HuH-7.5 (cell line): ENCODE results near the gene ZNF507.
"Not testable (repeated sequence)": the region's sequence is repeated elsewhere in the genome, so short reads cannot be mapped to it uniquely, and the experiment has no call there.

Source experiments
- DNase-seq: peaks from one replicate; pipeline ENCODE4 v3.0.0; 2011; ENCODE audit warnings: low spot score

Gene ZNF507

DNA sequence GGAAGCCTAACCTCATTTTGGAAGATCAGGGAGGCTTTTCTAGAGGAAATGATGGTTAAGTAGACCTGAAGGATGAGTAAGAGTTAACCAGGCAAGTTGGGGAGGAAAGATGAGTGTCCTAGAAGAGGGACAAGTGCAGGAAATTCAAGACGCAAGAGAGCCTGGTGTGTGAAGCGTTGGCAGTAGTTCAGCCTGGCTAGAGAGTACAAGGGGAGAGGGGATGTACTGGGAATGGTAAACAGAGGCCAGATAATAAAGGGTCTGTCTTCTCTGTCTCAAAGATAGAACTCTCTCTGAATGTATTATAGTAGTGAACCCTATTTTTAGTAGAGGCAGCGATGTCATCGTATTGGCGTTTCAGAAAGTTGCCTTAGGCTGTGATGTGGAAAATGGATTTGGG, 69.8 kb downstream of the ZNF507 start:
- DNase-seq = no peak

DNA sequence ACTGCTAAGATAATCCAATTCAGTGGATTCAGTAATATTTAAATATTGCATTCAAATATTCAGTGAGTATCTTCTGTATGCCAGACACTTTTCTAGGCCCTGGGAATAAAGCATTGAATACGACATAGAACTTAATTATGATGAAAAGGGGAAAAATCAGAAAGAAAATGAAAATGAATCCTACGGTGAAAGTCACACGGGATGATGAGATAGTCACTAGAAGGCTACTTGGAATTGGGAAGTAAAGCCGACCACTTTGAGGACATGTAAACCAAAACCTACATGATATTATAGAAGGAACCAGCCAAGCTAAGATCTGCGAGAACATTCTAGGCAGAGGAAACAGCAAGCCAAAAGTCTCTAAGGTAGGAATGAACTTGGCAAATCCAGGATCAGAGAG, 70.3 kb downstream of the ZNF507 start:
- DNase-seq = no peak

DNA sequence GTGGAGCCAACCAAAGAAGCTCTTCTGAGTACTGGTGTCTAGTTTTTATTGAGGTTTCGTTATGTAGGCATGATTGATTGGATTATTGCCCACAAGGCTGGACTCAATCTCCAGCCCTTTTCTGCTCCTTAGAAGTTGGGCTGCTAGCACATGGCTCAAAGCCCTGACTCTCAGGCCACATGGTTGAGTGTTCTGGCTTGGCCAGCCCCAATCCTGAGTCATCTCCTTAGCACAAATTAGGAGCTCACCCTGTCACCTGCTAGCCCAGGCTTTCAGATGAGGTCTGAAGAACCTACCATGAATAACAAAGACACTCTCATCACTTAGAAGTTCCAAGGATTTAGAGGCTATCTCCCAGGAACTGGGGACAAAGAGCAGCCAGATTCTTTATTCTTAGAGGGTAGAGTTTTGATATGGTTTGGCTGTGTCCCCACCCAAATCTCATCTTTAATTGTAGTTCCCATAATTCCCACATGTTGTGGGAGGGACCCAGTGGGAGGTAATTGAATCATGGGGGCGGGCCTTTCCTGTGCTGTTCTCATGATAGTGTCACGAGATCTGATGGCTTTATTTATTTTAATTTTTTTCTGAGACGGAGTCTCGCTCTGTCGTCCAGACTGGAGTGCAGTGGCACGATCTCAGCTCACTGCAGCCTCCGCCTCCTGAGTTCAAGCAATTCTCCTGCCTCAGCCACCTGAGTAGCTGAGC, 71.5 kb downstream of the ZNF507 start:
- DNase-seq = no peak

DNA sequence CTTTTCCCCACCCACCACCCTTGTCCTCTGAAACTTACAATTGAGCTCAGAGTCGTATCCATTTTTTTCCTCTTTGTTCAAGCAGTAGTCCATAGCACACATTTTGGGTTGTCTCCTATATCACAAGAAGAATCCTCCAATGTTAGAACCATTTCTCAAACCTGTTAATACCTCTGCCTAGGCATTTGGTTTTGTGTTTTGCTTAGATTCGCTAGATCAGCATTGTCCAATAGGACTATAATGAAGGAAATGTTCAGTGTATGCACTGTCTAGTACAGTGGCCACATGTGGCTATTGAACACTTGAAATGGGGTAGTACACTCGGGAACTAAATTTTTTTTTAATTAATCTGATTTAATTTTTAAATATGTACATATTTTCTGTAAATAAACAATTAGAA, 72.7 kb downstream of the ZNF507 start:
- DNase-seq = no peak

DNA sequence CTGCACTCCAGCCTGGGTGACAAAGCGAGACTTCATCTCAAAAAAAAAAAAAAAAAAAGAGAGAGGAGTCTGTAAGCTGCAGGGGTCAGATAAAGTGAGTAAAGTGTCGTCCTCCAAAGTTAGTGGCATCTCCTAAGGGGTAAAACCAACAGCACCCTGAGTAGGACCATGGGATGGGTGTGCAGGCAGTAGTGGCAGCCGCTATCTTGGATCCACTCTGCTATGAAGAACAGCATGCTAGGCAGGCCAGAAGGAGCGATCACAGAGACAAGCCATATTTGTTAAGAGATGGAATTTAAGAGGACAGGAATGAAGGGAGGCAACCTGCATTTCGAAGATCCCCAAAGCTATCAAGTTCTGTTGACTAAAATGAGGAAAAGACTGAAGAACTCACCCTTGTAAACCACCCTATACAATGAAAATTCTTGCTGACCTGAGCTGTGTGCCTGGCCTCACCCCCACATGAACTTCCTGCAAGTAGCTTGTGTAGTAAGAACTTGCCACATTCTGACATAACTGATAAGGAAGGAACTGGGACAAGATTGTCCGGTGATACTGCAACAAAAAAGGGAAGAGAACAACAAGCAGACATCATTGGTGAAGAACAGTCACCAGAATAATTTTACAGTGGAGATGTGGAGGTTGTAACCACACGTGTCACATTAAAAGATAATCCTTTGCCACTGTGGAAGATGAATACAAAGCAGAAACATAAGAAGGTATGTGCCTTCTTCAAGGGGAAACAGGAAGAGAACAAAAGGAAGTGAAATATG, 76.4 kb downstream of the ZNF507 start:
- no peak for DNase-seq

DNA sequence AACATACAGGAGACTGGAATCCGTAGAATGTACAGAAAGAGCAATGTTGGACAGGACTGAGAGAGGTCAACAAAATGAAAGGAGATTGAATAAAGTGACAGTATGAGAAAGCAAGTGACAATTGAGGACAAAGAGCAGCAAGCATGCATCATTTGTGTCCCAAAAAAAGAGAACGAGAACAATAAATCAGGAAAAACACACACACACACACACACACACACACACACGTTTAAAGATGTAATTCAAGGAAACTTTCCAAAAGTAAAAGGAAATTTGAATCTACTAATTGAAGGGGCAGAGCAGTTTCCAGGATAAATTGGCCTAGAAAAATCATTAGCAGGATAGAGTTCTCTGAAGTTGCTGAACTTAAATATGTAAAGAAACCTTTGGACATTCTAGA, 77.0 kb downstream of the ZNF507 start:
- DNase-seq = no peak

DNA sequence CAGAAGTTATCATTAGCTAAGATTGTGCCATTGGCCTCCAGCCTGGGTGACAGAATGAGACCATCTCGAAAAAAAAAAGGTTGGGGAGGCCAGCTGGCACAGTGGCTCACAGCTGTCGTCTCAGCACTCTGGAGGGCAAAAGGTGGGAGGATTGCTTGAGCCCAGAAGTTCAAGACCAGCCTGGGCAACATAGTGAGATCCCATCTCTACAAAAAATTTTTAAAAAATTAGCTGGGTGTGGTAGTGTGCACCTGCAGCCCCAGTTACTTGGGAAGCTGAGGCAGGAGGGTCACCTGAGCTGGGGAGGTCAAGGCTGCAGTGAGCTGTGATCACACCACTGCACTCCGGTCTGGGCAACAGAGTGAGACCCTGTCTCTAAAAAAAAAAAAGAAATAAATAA, 78.5 kb downstream of the ZNF507 start:
- DNase-seq = not testable (repeated sequence)

DNA sequence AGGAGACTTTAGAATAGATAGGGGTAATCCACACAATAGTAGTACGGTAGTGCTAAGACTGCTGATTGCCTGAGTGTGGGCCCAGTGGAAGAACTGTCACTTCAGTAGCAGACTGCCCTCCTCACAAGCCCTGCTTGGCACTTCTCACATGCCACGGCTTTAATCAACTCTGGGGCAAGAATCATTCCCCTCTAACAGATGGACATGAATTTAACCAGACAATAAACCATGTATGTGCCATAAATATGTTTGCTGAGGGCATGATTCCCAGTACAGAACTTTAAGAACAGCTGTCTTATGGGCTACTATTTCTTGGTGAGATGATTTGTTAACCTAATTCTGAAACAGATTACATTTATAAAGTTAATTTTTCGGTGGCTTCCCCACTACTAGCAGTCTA, 82.1 kb downstream of the ZNF507 start:
- DNase-seq = no peak

DNA sequence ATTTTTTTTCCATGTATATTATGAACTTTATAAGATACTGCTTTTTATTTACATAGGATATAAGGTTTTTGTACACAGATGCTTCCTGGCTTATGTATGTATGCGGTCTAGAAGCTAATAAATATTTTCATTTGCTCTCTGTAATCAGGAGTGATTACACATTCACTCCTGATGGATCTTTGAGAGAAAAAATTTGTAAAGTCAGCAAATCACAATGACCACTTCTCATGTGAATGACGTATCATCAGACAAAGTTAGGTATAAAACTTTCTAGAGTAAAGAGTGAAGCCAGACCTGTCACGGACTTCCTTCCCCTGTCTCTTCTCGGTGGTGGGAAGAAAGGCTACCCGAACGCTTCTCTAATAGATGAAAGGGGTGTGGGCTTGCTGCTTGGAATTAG, 91.3 kb downstream of the ZNF507 start:
- no peak for DNase-seq

DNA sequence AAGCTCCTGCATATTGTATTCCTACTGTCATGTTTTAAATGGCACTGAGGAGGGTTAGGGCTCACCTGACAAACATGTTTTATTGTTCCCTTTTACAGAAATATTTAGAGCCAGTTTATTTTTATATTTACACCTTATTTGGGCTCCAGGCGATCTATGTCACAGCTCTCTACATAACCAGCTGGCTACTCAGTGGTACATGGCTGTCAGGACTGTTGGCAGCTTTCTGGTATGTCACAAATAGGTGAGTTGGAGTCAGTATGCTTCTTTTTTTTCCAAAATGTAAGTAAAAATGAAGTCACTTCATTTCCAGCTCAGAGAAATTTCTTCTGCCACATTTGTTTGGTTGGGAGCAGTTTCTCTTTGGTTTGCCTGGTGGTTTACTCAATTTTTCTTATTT, 91.7 kb downstream of the ZNF507 start:
- DNase-seq = no peak
